C4-2B (cell line): Measurements from ENCODE around the gene VSX1.

Experiments used
- H3K27ac ChIP-seq: fragments of 450-650 bp; 2 replicates; pipeline ENCODE4 v1.5.1; 2017
- ZFX ChIP-seq: fragments of 450-650 bp; IDR thresholded peaks from 2 replicates; pipeline ENCODE4 v1.6.1; 2017
- TF ChIP-seq, protein P1 (sequence below): fragments of 450-650 bp; conservative IDR thresholded peaks from 2 replicates; pipeline ENCODE4 v1.5.1; 2017; ENCODE audit warnings: mild to moderate bottlenecking

VSX1 gene

DNA sequence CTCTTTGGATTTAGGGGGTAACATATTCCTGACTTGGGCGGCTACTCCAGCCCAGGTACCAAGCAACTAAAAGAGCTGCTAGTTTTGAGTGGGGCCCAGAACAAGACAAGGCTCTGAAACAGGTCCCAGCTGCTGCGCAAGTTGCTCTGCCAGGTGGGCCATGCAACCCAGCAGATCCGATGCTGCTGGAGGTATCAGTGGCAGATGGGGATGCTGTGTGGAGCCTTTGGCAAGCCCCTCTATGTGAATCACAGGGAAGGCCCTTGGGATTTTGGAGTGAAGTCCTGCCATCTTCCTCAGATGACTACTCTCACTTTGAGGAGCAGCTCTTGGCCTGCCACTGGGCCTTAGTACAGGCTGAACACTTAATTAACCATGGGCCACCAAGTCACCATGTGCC is 43.7 kb upstream of the VSX1 start:
- no peak for TF ChIP-seq ZFX
- TF ChIP-seq, protein P1, sequence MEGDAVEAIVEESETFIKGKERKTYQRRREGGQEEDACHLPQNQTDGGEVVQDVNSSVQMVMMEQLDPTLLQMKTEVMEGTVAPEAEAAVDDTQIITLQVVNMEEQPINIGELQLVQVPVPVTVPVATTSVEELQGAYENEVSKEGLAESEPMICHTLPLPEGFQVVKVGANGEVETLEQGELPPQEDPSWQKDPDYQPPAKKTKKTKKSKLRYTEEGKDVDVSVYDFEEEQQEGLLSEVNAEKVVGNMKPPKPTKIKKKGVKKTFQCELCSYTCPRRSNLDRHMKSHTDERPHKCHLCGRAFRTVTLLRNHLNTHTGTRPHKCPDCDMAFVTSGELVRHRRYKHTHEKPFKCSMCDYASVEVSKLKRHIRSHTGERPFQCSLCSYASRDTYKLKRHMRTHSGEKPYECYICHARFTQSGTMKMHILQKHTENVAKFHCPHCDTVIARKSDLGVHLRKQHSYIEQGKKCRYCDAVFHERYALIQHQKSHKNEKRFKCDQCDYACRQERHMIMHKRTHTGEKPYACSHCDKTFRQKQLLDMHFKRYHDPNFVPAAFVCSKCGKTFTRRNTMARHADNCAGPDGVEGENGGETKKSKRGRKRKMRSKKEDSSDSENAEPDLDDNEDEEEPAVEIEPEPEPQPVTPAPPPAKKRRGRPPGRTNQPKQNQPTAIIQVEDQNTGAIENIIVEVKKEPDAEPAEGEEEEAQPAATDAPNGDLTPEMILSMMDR = no peak
- no peak overlapping the region for H3K27ac ChIP-seq

DNA sequence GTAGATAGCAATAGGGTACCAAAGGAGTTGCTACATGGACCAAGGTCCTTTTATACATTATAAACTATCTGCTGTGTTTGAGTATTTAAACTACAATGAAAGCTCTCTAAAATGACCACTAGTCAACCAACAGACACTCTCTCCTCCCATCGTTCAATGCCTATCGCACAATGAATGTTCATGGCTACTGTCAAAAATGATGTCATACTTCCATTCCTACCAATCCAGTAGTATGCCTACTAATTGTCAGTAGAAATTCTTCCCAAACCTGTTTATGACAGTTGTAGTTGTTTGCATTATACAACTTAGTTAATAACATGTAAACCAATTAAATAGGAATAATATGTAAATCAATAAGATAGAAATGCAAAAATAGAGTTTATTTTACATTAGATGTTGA is 39.0 kb upstream of the VSX1 start:
- no peak overlapping the region for H3K27ac ChIP-seq
- no peak for TF ChIP-seq ZFX
- TF ChIP-seq, protein P1 = no peak

DNA sequence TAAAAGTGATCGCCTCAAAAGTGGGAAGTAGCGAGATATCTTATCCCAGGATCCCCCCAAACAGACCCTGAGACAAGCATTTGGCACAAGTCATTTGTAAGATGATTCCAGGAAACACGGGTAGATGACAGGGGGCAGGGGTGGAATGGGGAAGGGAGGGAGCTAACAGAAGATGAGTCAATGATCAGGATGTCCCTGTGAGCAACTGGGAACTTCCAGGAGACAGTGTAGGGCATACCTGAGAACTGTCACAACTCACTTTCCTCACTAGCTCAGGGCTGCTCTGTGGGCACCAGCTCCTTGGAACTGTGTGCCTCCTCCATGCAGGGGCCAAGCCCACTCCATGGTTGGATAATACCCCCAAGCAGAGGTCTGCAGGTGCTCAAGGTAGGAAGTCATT is 38.5 kb upstream of the VSX1 start:
- no peak overlapping the region for H3K27ac ChIP-seq
- TF ChIP-seq, protein P1 = no peak
- TF ChIP-seq ZFX = no peak

DNA sequence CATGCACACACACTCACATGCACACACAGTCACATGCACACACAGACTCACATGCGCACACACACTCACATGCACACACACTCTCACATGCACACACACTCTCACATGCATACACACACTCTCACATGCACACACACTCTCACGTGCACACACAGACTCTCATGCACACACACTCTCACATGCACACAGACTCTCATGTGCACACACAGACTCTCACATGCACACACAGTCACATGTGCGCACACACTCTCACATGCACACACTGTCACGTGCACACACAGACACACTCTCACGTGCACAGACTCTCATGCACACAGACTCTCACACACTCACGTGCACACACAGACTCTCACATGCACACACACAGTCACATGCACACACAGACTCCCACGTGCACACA is 36.6 kb upstream of the VSX1 start:
- no peak overlapping the region for H3K27ac ChIP-seq
- no peak for TF ChIP-seq ZFX
- TF ChIP-seq, protein P1 = no peak

DNA sequence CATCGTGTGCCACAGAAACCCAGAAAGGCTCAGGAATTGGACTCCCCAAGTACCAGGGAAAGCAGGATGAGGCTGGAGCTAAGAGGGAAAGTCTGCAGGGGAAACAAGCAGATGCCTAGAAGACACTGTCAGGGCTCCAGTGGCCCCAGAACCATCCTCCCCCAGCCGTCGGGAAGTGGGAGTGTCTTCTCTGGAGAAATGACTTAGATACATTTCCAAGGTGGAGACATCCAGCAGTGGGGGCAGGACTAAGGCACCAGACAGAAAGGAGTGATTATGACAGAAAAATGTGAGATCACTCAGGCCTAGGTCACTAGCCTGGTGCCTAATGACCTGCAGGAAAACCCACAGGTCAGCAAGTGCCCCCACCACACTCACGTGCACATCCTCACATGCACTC is 36.0 kb upstream of the VSX1 start:
- TF ChIP-seq ZFX = no peak
- TF ChIP-seq, protein P1 = no peak
- no peak overlapping the region for H3K27ac ChIP-seq

DNA sequence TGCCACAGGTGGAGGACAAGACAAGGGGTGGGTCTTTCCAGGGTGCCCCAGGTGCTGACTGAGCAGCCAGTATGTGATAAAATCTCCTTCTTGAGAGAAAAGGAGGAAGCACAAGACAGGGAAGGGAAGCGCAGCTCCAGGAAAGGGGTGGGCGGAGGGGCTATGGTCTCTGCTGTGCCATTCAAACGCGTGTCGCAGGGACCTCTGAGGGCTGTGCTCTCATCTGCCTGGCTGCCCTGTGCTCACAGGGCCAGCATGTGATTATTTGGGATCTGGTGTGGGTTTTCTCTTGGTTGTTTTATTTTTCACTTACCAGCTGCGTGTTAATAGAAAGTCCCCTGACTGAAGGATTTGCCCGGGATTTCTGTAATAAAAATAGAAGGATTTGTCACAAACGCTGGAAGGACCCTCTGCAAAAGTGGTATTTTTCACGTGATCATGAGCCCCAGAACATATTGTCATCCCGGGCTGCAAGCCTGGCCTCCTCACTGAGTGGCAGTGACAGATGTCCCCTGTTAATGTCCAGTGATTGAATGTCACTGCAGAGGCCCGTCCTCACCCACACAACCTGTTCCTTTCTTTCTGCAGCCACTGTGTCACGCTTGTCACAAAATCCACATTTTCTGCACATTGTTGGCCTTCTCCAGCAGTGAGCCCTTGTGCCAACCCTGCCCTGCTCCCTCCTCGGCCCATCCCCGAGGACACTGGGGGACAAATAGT is 35.0 kb upstream of the VSX1 start:
- TF ChIP-seq ZFX = no peak
- TF ChIP-seq, protein P1 = no peak
- H3K27ac ChIP-seq = peak overlapping the region; percentile 46

DNA sequence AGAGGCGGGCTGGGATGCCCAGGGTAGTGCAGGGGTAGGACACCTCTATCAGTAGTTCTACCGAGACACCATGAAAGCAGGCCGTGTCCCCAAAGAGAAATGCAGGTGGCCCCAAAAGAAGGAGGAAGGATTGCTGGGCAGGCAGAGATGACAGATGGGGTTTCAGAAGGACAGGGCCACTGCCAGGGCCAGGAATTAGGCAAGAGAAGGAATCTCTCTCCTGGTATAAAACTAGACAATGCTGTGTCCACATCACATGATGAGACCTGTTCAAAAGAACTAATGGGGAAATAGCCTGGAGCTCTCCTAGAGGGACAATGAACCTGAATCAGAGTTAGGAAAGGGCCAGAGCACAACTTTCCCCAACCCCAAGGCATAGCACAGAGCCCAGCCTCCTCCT is 21.6 kb upstream of the VSX1 start:
- no peak for TF ChIP-seq ZFX
- TF ChIP-seq, protein P1 = no peak
- H3K27ac ChIP-seq = no peak overlapping the region
